ENCODE results near the gene SV2C.
A peak's percentile ranks its signal among the peaks of the same experiment; 100 is the strongest.

The SV2C gene

DNA sequence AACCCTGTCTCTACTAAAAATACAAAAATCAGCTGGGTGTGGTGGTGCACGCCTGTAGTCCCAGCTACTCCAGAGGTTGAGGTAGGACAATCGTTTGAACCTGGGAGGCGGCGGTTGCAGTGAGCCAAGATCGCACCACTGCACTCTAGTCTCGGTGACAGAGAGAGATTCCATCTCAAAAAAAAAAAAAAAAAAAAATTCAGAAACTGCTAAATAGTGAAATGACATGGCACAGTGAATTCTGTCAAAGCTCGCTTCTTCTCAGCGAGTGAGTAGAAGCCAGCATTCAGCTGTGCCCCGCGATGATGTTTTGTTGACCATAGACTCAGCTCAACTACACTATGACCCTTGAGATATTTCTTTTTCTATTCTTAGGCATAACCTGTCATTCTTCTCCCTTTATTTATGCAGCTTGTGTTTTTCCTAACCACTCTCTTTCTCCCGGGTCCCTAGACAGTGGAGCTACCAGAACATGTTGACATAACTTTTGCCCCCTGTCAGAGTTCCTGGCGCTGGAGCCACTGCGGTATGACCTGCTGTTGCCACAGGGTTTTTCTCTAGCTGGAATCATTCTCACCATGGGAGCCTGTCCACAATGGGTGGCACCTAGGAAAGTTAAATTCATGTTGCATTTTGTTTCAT, 306.5 kb downstream of the SV2C start:
- no peaks in the 10 kb centered on the region for H3K4me1 ChIP-seq (ENCODE audit: control insufficient read depth in 5 of 5, insufficient read depth in 5 of 5, low read length in 5 of 5)
- H3K4me3 ChIP-seq (ENCODE audit: low read depth in 1 of 5, low read length in 5 of 5): no peak overlapping the region
- H3K9me3 ChIP-seq (ENCODE audit: control insufficient read depth in 5 of 5, low read length in 5 of 5): no peaks in the 10 kb centered on the region
- H3K27ac ChIP-seq (ENCODE audit: low read depth, low read length): no peak overlapping the region
- no peaks in the 10 kb centered on the region for H3K27me3 ChIP-seq (ENCODE audit: control insufficient read depth in 5 of 5, insufficient read depth in 4 of 5, low read length in 5 of 5)
- H3K9ac ChIP-seq (ENCODE audit: low read length in 5 of 5): no peak overlapping the region
- no peaks in the 10 kb centered on the region for H3K36me3 ChIP-seq (ENCODE audit: control insufficient read depth in 5 of 5, insufficient read depth in 5 of 5, low read length in 5 of 5)

GRCh38 chr5:76391014-76391413, 307.8 kb downstream of the SV2C start:
- H3K27ac ChIP-seq (ENCODE audit: low read depth, low read length): no peak overlapping the region
- no peaks in the 10 kb centered on the region for H3K4me1 ChIP-seq (ENCODE audit: control insufficient read depth in 5 of 5, insufficient read depth in 5 of 5, low read length in 5 of 5)
- no peaks in the 10 kb centered on the region for H3K27me3 ChIP-seq (ENCODE audit: control insufficient read depth in 5 of 5, insufficient read depth in 4 of 5, low read length in 5 of 5)
- no peak overlapping the region for H3K4me3 ChIP-seq (ENCODE audit: low read depth in 1 of 5, low read length in 5 of 5)
- H3K9ac ChIP-seq (ENCODE audit: low read length in 5 of 5): no peak overlapping the region
- H3K9me3 ChIP-seq (ENCODE audit: control insufficient read depth in 5 of 5, low read length in 5 of 5): no peaks in the 10 kb centered on the region
- no peaks in the 10 kb centered on the region for H3K36me3 ChIP-seq (ENCODE audit: control insufficient read depth in 5 of 5, insufficient read depth in 5 of 5, low read length in 5 of 5)

GRCh38 chr5:76393035-76393680, 310.0 kb downstream of the SV2C start:
- no peak overlapping the region for H3K4me3 ChIP-seq (ENCODE audit: low read depth in 1 of 5, low read length in 5 of 5)
- H3K27ac ChIP-seq (ENCODE audit: low read depth, low read length): no peak overlapping the region
- no peaks in the 10 kb centered on the region for H3K4me1 ChIP-seq (ENCODE audit: control insufficient read depth in 5 of 5, insufficient read depth in 5 of 5, low read length in 5 of 5)
- no peaks in the 10 kb centered on the region for H3K36me3 ChIP-seq (ENCODE audit: control insufficient read depth in 5 of 5, insufficient read depth in 5 of 5, low read length in 5 of 5)
- H3K9ac ChIP-seq (ENCODE audit: low read length in 5 of 5): no peak overlapping the region
- H3K27me3 ChIP-seq (ENCODE audit: control insufficient read depth in 5 of 5, insufficient read depth in 4 of 5, low read length in 5 of 5): no peaks in the 10 kb centered on the region
- no peaks in the 10 kb centered on the region for H3K9me3 ChIP-seq (ENCODE audit: control insufficient read depth in 5 of 5, low read length in 5 of 5)

GRCh38 chr5:76397200-76397599, 314.0 kb downstream of the SV2C start:
- peaks cover 0 to 7% (median 6%) of the 10 kb centered on the region in 5 donors for H3K4me1 ChIP-seq (ENCODE audit: control insufficient read depth in 5 of 5, insufficient read depth in 5 of 5, low read length in 5 of 5)

GRCh38 chr5:76399268-76399667, 316.1 kb downstream of the SV2C start:
- Histone ChIP-seq H3K4me3 (ENCODE audit: low read depth in 1 of 5, low read length in 5 of 5) (no peak overlapping the region), H3K4me1 (ENCODE audit: control insufficient read depth in 5 of 5, insufficient read depth in 5 of 5, low read length in 5 of 5) (peaks cover 0 to 22% (median 20%) of the 10 kb centered on the region in 5 donors), H3K9ac (ENCODE audit: low read length in 5 of 5) (no peak overlapping the region), H3K36me3 (ENCODE audit: control insufficient read depth in 5 of 5, insufficient read depth in 5 of 5, low read length in 5 of 5) (no peaks in the 10 kb centered on the region), H3K9me3 (ENCODE audit: control insufficient read depth in 5 of 5, low read length in 5 of 5) (no peaks in the 10 kb centered on the region), H3K27ac (ENCODE audit: low read depth, low read length) (no peak overlapping the region), H3K27me3 (ENCODE audit: control insufficient read depth in 5 of 5, insufficient read depth in 4 of 5, low read length in 5 of 5) (peaks cover 0 to 9% (median 0%) of the 10 kb centered on the region in 5 donors)

More at GRCh38 chr5:76397200-76397599, 314.0 kb downstream of the SV2C start:
- Histone ChIP-seq H3K9me3 (ENCODE audit: control insufficient read depth in 5 of 5, low read length in 5 of 5) (no peaks in the 10 kb centered on the region), H3K36me3 (ENCODE audit: control insufficient read depth in 5 of 5, insufficient read depth in 5 of 5, low read length in 5 of 5) (no peaks in the 10 kb centered on the region), H3K27ac (ENCODE audit: low read depth, low read length) (no peak overlapping the region), H3K4me3 (ENCODE audit: low read depth in 1 of 5, low read length in 5 of 5) (no peak overlapping the region), H3K9ac (ENCODE audit: low read length in 5 of 5) (no peak overlapping the region), H3K27me3 (ENCODE audit: control insufficient read depth in 5 of 5, insufficient read depth in 4 of 5, low read length in 5 of 5) (peaks cover 0 to 9% (median 0%) of the 10 kb centered on the region in 5 donors)

GRCh38 chr5:76400466-76400865, 317.3 kb downstream of the SV2C start:
- Histone ChIP-seq H3K4me3 (ENCODE audit: low read depth in 1 of 5, low read length in 5 of 5) (no peak overlapping the region), H3K9ac (ENCODE audit: low read length in 5 of 5) (no peak overlapping the region), H3K36me3 (ENCODE audit: control insufficient read depth in 5 of 5, insufficient read depth in 5 of 5, low read length in 5 of 5) (no peaks in the 10 kb centered on the region), H3K27me3 (ENCODE audit: control insufficient read depth in 5 of 5, insufficient read depth in 4 of 5, low read length in 5 of 5) (peaks cover 0 to 9% (median 0%) of the 10 kb centered on the region in 5 donors), H3K27ac (ENCODE audit: low read depth, low read length) (no peak overlapping the region), H3K4me1 (ENCODE audit: control insufficient read depth in 5 of 5, insufficient read depth in 5 of 5, low read length in 5 of 5) (peaks cover 0 to 23% (median 22%) of the 10 kb centered on the region in 5 donors), H3K9me3 (ENCODE audit: control insufficient read depth in 5 of 5, low read length in 5 of 5) (no peaks in the 10 kb centered on the region)

DNA sequence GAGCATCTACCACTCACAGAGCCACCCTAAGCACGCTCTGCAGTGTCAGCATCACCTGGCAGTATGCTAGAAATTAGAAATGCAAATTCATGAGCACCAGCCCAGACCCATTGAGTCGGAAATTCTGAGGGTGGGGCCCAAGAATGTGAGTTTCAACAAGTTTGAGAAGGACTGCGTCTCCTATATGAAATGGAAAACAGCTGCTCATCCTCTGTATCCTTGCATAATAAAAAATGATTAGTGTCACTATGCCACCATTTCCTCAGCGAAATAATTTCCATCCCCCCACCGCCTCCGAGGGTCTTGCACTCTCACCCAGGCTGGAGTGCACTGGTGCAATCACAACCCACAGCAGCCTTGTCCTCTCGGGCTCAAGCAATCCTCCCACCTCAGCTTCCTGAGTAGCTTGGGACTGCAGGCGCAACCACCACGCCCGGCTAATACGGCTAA, 318.6 kb downstream of the SV2C start:
- Histone ChIP-seq H3K27ac (ENCODE audit: low read depth, low read length) (no peak overlapping the region), H3K36me3 (ENCODE audit: control insufficient read depth in 5 of 5, insufficient read depth in 5 of 5, low read length in 5 of 5) (no peaks in the 10 kb centered on the region), H3K27me3 (ENCODE audit: control insufficient read depth in 5 of 5, insufficient read depth in 4 of 5, low read length in 5 of 5) (peaks cover 0 to 9% (median 0%) of the 10 kb centered on the region in 5 donors), H3K9me3 (ENCODE audit: control insufficient read depth in 5 of 5, low read length in 5 of 5) (no peaks in the 10 kb centered on the region), H3K9ac (ENCODE audit: low read length in 5 of 5) (peak overlapping the region in 2 of 5 donors; percentile 8 to 48), H3K4me3 (ENCODE audit: low read depth in 1 of 5, low read length in 5 of 5) (peak overlapping the region; percentile 1 to 74 (median 68)), H3K4me1 (ENCODE audit: control insufficient read depth in 5 of 5, insufficient read depth in 5 of 5, low read length in 5 of 5) (peaks cover 0 to 27% (median 22%) of the 10 kb centered on the region in 5 donors)

DNA sequence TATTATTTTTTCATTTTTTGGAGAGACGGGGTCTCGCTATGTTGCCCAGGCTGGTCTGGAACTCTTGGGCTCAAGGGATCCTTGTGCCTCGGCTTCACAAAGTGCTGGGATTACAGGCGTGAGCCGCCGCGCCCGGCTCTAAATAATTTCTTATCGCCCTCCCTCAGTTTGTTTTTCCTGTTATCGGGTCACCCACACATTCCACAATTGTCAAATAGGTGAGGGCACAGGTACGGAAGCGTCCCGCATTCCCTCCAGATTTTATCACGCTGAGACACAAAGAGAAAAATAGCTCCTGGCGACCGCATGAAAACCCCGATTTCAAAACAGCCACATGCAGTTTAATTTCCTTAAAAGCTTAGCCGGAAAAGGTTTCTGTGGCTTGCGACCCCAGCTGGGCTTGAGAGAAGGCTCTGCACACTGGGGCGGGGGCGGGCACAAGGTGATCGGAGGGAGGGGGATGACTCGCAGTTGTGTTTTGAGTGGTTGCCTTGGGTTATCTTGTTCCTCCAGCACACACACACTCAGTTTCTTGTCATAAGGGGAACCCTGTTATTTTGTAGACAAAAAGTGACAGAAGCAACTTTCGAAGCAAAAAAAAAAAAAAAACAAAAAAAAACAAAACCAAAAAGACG, 319.2 kb downstream of the SV2C start:
- peaks cover 0 to 9% (median 0%) of the 10 kb centered on the region in 5 donors for H3K27me3 ChIP-seq (ENCODE audit: control insufficient read depth in 5 of 5, insufficient read depth in 4 of 5, low read length in 5 of 5)
- H3K27ac ChIP-seq (ENCODE audit: low read depth, low read length): no peak overlapping the region
- H3K4me1 ChIP-seq (ENCODE audit: control insufficient read depth in 5 of 5, insufficient read depth in 5 of 5, low read length in 5 of 5): peaks cover 0 to 31% (median 22%) of the 10 kb centered on the region in 5 donors
- H3K9me3 ChIP-seq (ENCODE audit: control insufficient read depth in 5 of 5, low read length in 5 of 5): no peaks in the 10 kb centered on the region
- peak overlapping the region in 4 of 5 donors; percentile 12 to 66 (median 60) for H3K9ac ChIP-seq (ENCODE audit: low read length in 5 of 5)
- H3K4me3 ChIP-seq (ENCODE audit: low read depth in 1 of 5, low read length in 5 of 5): peak overlapping the region; percentile 62 to 74 (median 74)
- no peaks in the 10 kb centered on the region for H3K36me3 ChIP-seq (ENCODE audit: control insufficient read depth in 5 of 5, insufficient read depth in 5 of 5, low read length in 5 of 5)

DNA sequence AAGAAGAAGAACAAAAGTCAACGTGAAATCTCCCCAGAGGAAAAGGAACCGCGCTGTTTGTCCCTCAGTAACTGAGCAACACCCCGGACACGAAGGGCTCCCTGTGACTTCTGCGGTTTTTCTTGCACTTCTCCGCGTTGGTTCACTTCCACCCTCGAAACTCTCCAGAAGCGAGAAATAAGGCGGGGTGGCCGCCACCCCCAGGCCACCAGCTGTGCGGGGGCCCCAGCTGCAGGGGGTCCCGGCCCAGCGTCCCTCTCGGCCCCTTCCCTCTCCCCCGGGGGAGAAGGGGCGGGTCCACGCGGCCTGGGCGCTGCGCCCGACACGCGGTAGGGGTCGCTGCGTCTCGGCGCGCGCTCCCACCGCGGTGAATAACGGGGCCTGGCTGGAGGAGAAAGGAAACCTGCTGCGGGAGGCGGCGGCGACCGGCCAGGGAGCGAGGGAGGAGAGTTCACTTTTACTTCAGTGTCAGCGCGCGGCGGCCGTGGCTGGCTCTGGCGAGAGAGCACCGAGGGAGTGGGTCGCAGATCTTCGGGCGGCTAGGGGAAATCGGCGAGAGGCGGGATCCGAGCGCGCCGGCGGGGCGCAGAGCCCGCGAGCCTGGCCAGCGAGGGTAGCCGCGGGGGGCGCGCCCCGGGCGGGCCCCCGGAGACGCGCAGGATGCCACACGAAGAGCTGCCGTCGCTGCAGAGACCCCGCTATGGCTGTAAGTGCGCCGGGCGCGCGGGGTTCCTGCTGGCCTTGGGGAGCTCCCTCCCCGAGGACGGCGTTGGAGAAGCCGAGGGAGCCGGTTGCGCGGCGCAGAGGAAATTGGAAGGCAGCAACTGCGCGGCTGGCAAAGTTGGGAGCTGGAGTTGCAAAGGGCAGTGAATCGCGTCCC, 319.9 kb downstream of the SV2C start, which contains the start of gene IQGAP2:
Gene IQGAP2 (plus strand): TSS at position 400 of the 880 bp plus-strand sequence. CDS start 261 bp downstream, at position 661.
- H3K4me3 ChIP-seq (ENCODE audit: low read depth in 1 of 5, low read length in 5 of 5): peak within 1 kb of the TSS; percentile 62 to 74 (median 74)
- peaks cover 0 to 9% (median 0%) of the 10 kb centered on the region in 5 donors for H3K27me3 ChIP-seq (ENCODE audit: control insufficient read depth in 5 of 5, insufficient read depth in 4 of 5, low read length in 5 of 5)
- peak within 1 kb of the TSS; percentile 12 to 72 (median 66) for H3K9ac ChIP-seq (ENCODE audit: low read length in 5 of 5)
- H3K4me1 ChIP-seq (ENCODE audit: control insufficient read depth in 5 of 5, insufficient read depth in 5 of 5, low read length in 5 of 5): peaks cover 0 to 31% (median 22%) of the 10 kb centered on the region in 5 donors
- no peak within 1 kb of the TSS for H3K27ac ChIP-seq (ENCODE audit: low read depth, low read length)
- no peaks in the 10 kb centered on the region for H3K9me3 ChIP-seq (ENCODE audit: control insufficient read depth in 5 of 5, low read length in 5 of 5)
- no peaks in the 10 kb centered on the region for H3K36me3 ChIP-seq (ENCODE audit: control insufficient read depth in 5 of 5, insufficient read depth in 5 of 5, low read length in 5 of 5)
